GM12873 (cell line): ENCODE measurements around the gene CLMN.

Source experiments
- CTCF ChIP-seq: IDR thresholded peaks from 2 replicates; pipeline ENCODE4 v1.5.1; 2012; ENCODE audit warnings: low read depth, mild to moderate bottlenecking, moderate library complexity, low read length, control low read depth; ENCODE audit not compliant: insufficient read depth; ENCODE audit errors: missing control alignments

Gene CLMN

DNA sequence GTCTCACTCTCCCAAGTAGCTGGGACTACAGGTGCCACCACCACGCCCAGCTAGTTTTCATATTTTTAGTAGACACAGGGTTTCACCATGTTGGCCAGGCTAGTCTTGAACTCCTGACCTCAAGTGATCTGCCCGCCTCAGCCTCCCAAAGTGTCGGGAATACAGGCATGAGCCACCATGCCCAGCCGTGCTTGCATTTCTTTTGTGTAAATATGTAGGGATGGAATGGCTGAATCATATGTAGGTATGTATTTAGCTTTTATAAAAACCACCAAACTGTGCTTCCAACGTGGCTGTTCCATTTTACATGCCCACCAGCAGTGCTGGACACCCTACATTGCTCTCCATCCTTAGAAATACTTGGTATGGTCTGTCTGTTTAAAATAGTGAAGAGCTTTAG, 32.8 kb upstream of the CLMN start:
- TF ChIP-seq CTCF: no peak

DNA sequence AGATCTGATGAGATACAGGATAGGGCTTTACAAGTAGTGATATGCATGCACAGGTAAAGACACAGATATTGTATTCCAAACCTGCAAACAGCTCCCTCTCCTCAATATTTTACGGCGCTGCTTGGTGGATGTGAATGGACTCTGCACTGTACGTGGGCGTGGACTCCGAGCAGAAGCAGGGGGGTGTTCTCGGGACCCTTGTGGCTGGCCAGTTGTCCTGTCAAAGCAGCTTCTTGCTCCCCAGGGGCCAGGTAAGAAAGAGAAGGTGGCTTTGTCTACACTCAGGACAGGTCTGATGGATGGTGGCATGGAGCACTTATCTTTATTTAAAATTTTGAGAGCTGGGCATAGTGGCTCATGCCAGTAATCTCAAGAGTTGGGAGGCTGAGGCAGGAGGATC, 29.5 kb upstream of the CLMN start:
- TF ChIP-seq CTCF: no peak

GRCh38 chr14:95348395-95349080, 28.8 kb upstream of the CLMN start:
- TF ChIP-seq CTCF: peak; percentile 33

DNA sequence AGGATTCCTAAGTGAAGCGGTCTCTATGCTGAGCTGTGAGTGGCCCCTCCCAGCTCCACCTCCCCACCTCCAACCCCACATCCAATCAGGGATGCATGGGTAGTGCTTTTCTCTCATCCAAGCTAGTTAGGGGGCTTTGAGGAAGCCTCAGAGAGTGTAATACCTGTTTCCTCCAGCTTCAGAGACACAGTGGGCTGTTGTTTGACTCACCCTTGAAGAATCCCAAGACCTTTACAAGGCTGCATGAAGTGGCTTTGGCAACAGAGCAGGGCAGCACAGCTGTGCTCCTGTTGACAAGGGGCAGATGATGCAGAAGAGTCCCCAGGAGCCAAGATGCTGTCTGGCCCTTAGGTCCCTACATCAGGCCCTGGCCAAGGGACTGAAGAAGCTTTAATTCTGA, 27.1 kb upstream of the CLMN start:
- TF ChIP-seq CTCF: no peak

DNA sequence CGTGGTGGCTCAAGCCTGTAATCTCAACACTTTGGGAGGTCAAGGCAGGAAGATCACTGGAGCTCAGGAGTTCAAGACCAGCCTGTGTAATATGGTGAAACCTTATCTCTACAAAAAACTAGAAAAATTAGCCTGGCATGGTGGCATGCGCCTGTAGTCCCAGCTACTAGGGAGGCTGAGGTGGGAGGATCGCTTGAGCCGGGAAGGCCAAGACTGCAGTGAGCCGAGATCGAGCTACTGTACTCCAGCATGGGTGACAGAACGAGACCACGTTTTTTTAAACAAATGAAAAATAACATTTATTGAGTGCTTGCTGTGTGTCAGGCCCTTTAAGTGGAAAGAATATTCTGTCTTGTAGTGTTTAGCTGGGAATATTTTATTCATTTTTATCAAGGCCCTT, 26.6 kb upstream of the CLMN start:
- TF ChIP-seq CTCF: no peak

GRCh38 chr14:95345032-95345431, 25.3 kb upstream of the CLMN start:
- no peak for TF ChIP-seq CTCF

- TF ChIP-seq CTCF: no peak
Measured at GRCh38 chr14:95344536-95344935, 24.8 kb upstream of the CLMN start.

DNA sequence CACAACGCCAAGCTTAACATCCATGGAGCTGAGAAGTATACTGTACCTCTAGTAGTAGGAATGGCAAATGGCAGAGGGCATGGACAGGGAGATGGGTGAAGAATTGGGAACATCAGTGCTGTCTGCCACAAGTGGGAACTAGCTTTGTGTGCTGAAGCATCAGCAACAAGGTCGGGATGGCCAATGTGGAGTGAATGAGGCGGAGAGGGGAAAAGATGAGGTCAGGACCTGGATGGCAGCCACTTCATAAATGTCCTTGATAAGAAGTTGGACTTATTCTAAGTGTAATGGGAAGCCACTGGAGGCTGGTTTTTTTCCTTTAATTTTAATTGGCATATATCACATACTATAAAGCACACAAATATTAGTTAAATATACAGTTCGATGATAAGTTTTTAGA, 21.9 kb upstream of the CLMN start:
- no peak for TF ChIP-seq CTCF
